Measurements from ENCODE around the gene RAPGEF5. TPM values are rescaled to one million over a fixed set of nuclear protein-coding genes. Genes with fewer than 3 reads are reported as not detected.

The RAPGEF5 gene
- total RNA-seq, 1 experiment from 2014 or later: 15.6 TPM

- TF ChIP-seq ATF3 (IDR thresholded peaks at IDR 0.05): no peak
- TF ChIP-seq JUND (IDR thresholded peaks at IDR 0.05): no peak
- TF ChIP-seq MAX (IDR thresholded peaks at IDR 0.05): no peak
- no peak for TF ChIP-seq REST (IDR thresholded peaks at IDR 0.05; ENCODE audit: low read depth)
Measured at GRCh38 chr7:22167482-22167881, 189.5 kb downstream of the RAPGEF5 start (continued).

DNA sequence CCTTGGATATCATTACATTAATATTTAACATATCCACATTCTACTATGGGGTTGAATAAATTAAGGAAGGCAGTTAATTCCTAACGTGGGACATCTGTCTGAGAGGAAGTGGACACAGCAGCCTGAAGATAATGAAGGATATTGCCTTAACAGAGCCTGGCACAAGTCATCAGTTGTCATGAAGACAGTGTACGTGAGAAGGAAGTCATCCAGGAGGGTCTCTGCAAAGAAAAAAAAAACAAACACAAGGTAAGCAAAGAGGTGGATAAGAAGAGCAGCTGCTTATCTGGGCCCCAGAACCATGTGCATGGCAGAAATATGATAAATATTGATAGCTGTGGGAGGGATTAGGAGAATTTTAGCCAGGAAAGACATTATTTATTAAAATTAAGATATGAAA lies 190.0 kb downstream of the RAPGEF5 start:
- Histone ChIP-seq H2AFZ (ENCODE audit: low read depth, low read length, poor library complexity, severe bottlenecking) (no peak overlapping the region), H3K4me2 (ENCODE audit: low read length) (no peak overlapping the region), H3K27me3 (ENCODE audit: insufficient read depth, low read length) (no peaks in the 10 kb centered on the region), H3K36me3 (ENCODE audit: control insufficient read depth in 1 of 2, insufficient read depth in 2 of 2, low read length in 2 of 2) (no peaks in the 10 kb centered on the region), H3K9me2 (ENCODE audit: insufficient read depth) (no peaks in the 10 kb centered on the region), H3K9ac (ENCODE audit: low read length) (no peak overlapping the region), H3K27ac (ENCODE audit: low read depth, low read length) (no peak overlapping the region), H3K4me3 (replicated peaks in 1 of 2; ENCODE audit: low read depth in 1 of 2, low read length in 2 of 2) (no peak overlapping the region), H3K79me2 (ENCODE audit: insufficient read depth, low read length) (no peaks in the 10 kb centered on the region), H4K20me1 (ENCODE audit: insufficient read depth) (no peaks in the 10 kb centered on the region), H3K4me1 (ENCODE audit: control insufficient read depth in 1 of 2, insufficient read depth in 2 of 2, low read length in 2 of 2) (no peaks in the 10 kb centered on the region), H3K9me3 (ENCODE audit: control insufficient read depth in 1 of 2, insufficient read depth in 1 of 2, low read depth in 1 of 2, low read length in 2 of 2) (no peaks in the 10 kb centered on the region)
- TF ChIP-seq POLR2AphosphoS5 (IDR thresholded peaks at IDR 0.05; ENCODE audit: low read depth, low read length) (no peak), SIN3A (IDR thresholded peaks at IDR 0.05; ENCODE audit: low read depth) (no peak), SRF (IDR thresholded peaks at IDR 0.05; ENCODE audit: low read depth) (no peak), ZBTB33 (IDR thresholded peaks at IDR 0.05; ENCODE audit: extremely low read depth, insufficient replicate concordance, low read length) (no peak), EZH2phosphoT487 (IDR thresholded peaks at IDR 0.05; ENCODE audit: borderline replicate concordance) (no peak), FOSL1 (IDR thresholded peaks at IDR 0.05; ENCODE audit: low read depth) (no peak), ELF1 (IDR thresholded peaks at IDR 0.05; ENCODE audit: borderline replicate concordance, low read depth) (no peak), ZFX (IDR thresholded peaks at IDR 0.05) (no peak), ATF3 (IDR thresholded peaks at IDR 0.05) (no peak), TCF7L2 (IDR thresholded peaks at IDR 0.05; ENCODE audit: borderline replicate concordance, extremely low read depth, insufficient read depth, insufficient read length) (no peak), SP1 (IDR thresholded peaks at IDR 0.05; ENCODE audit: low read depth) (no peak), RAD21 (IDR thresholded peaks at IDR 0.05; ENCODE audit: low read depth) (no peak), CEBPB (IDR thresholded peaks at IDR 0.05; ENCODE audit: low read depth) (no peak), YY1 (IDR thresholded peaks at IDR 0.05; ENCODE audit: extremely low read depth, insufficient replicate concordance, low read depth, low read length) (no peak)
- TF ChIP-seq, protein P1, sequence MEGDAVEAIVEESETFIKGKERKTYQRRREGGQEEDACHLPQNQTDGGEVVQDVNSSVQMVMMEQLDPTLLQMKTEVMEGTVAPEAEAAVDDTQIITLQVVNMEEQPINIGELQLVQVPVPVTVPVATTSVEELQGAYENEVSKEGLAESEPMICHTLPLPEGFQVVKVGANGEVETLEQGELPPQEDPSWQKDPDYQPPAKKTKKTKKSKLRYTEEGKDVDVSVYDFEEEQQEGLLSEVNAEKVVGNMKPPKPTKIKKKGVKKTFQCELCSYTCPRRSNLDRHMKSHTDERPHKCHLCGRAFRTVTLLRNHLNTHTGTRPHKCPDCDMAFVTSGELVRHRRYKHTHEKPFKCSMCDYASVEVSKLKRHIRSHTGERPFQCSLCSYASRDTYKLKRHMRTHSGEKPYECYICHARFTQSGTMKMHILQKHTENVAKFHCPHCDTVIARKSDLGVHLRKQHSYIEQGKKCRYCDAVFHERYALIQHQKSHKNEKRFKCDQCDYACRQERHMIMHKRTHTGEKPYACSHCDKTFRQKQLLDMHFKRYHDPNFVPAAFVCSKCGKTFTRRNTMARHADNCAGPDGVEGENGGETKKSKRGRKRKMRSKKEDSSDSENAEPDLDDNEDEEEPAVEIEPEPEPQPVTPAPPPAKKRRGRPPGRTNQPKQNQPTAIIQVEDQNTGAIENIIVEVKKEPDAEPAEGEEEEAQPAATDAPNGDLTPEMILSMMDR (IDR thresholded peaks at IDR 0.05 in 2 of 3, conservative IDR thresholded peaks at IDR 0.05 in 1 of 3; ENCODE audit: borderline replicate concordance in 1 of 3, insufficient read depth in 1 of 3, low read depth in 2 of 3, low read length in 2 of 3): no peak
- ATAC-seq (no peak), DNase-seq (ENCODE audit: low read depth, low spot score) (no peak)
- ChIA-PET RAD21 (ENCODE audit: low non-redundant PET in 1 of 2, low total read pairs in 2 of 2, uncharacterized antibody in 2 of 2, unreplicated experiment in 2 of 2) (no interaction called here), POLR2A (no interaction called here), CTCF (no interaction called here)
- intact Hi-C loops (cut with micrococcal nuclease): no loop called here
- no TSS peak for BruUV-seq (replicated peaks)
